Panc1 (cell line): ENCODE measurements around the gene SHISAL1. TPM values are rescaled to one million over a fixed set of nuclear protein-coding genes. Genes with fewer than 3 reads are reported as not detected.

ENCODE experiments used
- ATAC-seq: fragments of 200-7000 bp; cut with Tn5 transposase; 2 replicates; pipeline ENCODE4 v1.9.1; 2020; ENCODE audit warnings: mild to moderate bottlenecking, moderate library complexity
- BruUV-seq: library from RNA; stranded (reverse); fragments of 400-500 nt; replicated peaks from 2 replicates; lab custom pipeline; 2021; lab: Mats Ljungman, UMichigan
- CTCF ChIA-PET: fragments of 300-600 bp; sonication (Branson Sonifier 250); formaldehyde crosslinking; loops from one replicate; lab custom pipeline; 2022; ENCODE audit warnings: antibody characterized with exemption; lab: Charles Lee
- POLR2A ChIA-PET: fragments of 300-600 bp; sonication (Branson Sonifier 250); formaldehyde crosslinking; loops from one replicate; lab custom pipeline; 2022; ENCODE audit warnings: antibody characterized with exemption; lab: Charles Lee
- DNase-seq: peaks from one replicate; pipeline ENCODE4 v3.0.0-alpha.2; 2010; ENCODE audit warnings: low read depth, low spot score
- H3K27ac ChIP-seq: 2 replicates; pipeline ENCODE4 v1.5.1; 2011; ENCODE audit warnings: mild to moderate bottlenecking, low read length, inconsistent platforms
- H3K27me3 ChIP-seq: fragments of 200-500 bp; sonication (Bioruptor generic); 2 replicates; pipeline ENCODE4 v1.6.0; 2014; ENCODE audit warnings: low read length, inconsistent platforms; ENCODE audit not compliant: control insufficient read depth, insufficient read depth
- H3K36me3 ChIP-seq: fragments of 200-500 bp; sonication (Bioruptor generic); 2 replicates; pipeline ENCODE4 v1.5.1; 2014; ENCODE audit warnings: inconsistent platforms, mild to moderate bottlenecking, low read length, moderate library complexity; ENCODE audit not compliant: control insufficient read depth, insufficient read depth
- H3K4me1 ChIP-seq: 2 replicates; pipeline ENCODE4 v1.5.1; 2011; ENCODE audit warnings: inconsistent platforms, mild to moderate bottlenecking, low read length, moderate library complexity; ENCODE audit not compliant: control insufficient read depth, insufficient read depth
- H3K4me3 ChIP-seq, 2 experiments: 2 replicates each; pipeline ENCODE4 v1.5.1; 2011 to 2012; ENCODE audit warnings: low read depth in 2 of 2, low read length in 2 of 2, mild to moderate bottlenecking in 2 of 2, inconsistent platforms in 1 of 2, moderate library complexity in 1 of 2
- H3K9me3 ChIP-seq: fragments of 200-500 bp; sonication (Bioruptor generic); 2 replicates; pipeline ENCODE4 v1.5.1; 2014; ENCODE audit warnings: low read depth, mild to moderate bottlenecking, inconsistent platforms, low read length, moderate library complexity; ENCODE audit not compliant: control insufficient read depth, insufficient read depth
- CTCF ChIP-seq: fragments of 450-650 bp; IDR thresholded peaks from 2 replicates; pipeline ENCODE4 v1.5.1; 2017; ENCODE audit warnings: mild to moderate bottlenecking
- POLR2AphosphoS5 ChIP-seq: IDR thresholded peaks from 2 replicates; pipeline ENCODE4 v1.6.1; 2012; ENCODE audit warnings: mild to moderate bottlenecking, low read depth, low read length, moderate library complexity
- REST ChIP-seq, 2 experiments: IDR thresholded peaks; 2 replicates each; pipeline ENCODE4 v1.6.1; 2011 to 2012; ENCODE audit warnings: low read depth in 2 of 2, control low read depth in 1 of 2, low read length in 1 of 2, mild to moderate bottlenecking in 1 of 2, moderate library complexity in 1 of 2; ENCODE audit not compliant: insufficient read depth in 1 of 2
- SIN3A ChIP-seq: IDR thresholded peaks from 2 replicates; pipeline ENCODE4 v1.6.1; 2012; ENCODE audit warnings: low read depth, mild to moderate bottlenecking, low read length, moderate library complexity, borderline replicate concordance; ENCODE audit not compliant: insufficient read depth
- TCF7L2 ChIP-seq: IDR thresholded peaks from 2 replicates; pipeline ENCODE4 v1.6.1; 2011; ENCODE audit warnings: mild to moderate bottlenecking, low read depth, low read length, inconsistent platforms
- in situ Hi-C: cut with HindIII; loops from 2 replicates; pipeline ENCODE4 v1.10.0; 2016; ENCODE audit warnings: low sequenced_read_pairs, low pct_unique_long_range_greater_than_20kb
- intact Hi-C: fragments of 100-400 bp; cut with micrococcal nuclease; formaldehyde crosslinking; loops from one replicate; pipeline ENCODE4 v1.10.0; 2022; ENCODE audit not compliant: unreplicated experiment
- total RNA-seq: library from RNA; stranded (reverse); gene quantifications from one replicate; pipeline ENCODE4 v1.2.1, GENCODE V29; 2021; ENCODE audit not compliant: unreplicated experiment

The SHISAL1 gene
- total RNA-seq, 1 experiment from 2014 or later: 1.2 TPM

- Histone ChIP-seq H3K27me3 (no peaks in the 10 kb centered on the region), H3K27ac (no peak overlapping the region), H3K36me3 (no peaks in the 10 kb centered on the region), H3K4me3 (no peak overlapping the region), H3K9me3 (no peaks in the 10 kb centered on the region), H3K4me1 (0 out of 2 replicates have a peak, but pooled peaks cover 3% of the 10 kb centered on the region)
- CTCF ChIA-PET: interaction anchor here (1.1 kb wide), 1 partner anchor 172 kb away, joined by 3 read pairs; no protein-coding TSS in a partner anchor
- ATAC-seq: no peak
- no peak for TF ChIP-seq POLR2AphosphoS5
- TF ChIP-seq TCF7L2: no peak
- no peak for TF ChIP-seq SIN3A
- TF ChIP-seq REST (IDR thresholded peaks at IDR 0.05; ENCODE audit: insufficient read depth in 1 of 2, low read depth in 2 of 2, low read length in 1 of 2): no peak
- TF ChIP-seq CTCF: no peak
- no TSS peak for BruUV-seq
- in situ Hi-C loops: no loop called here
- POLR2A ChIA-PET: no interaction called here
- intact Hi-C loops: no loop called here
- DNase-seq: no peak
Observed at GRCh38 chr22:44197271-44197670, 115.5 kb downstream of the SHISAL1 start.

- H3K36me3 ChIP-seq: no peaks in the 10 kb centered on the region
- 0 out of 2 replicates have a peak, but pooled peaks cover 3% of the 10 kb centered on the region for H3K4me1 ChIP-seq
- ChIA-PET CTCF (interaction anchor here (1.1 kb wide), 1 partner anchor 173 kb away, joined by 3 read pairs; no protein-coding TSS in a partner anchor), POLR2A (no interaction called here)
- H3K27ac ChIP-seq: no peak overlapping the region
- no TSS peak for BruUV-seq
- TF ChIP-seq TCF7L2 (no peak), CTCF (no peak), POLR2AphosphoS5 (no peak), REST (IDR thresholded peaks at IDR 0.05; ENCODE audit: insufficient read depth in 1 of 2, low read depth in 2 of 2, low read length in 1 of 2) (no peak)
- no peaks in the 10 kb centered on the region for H3K27me3 ChIP-seq
- no peaks in the 10 kb centered on the region for H3K9me3 ChIP-seq
- no peak for DNase-seq
- in situ Hi-C loops (no loop called here), intact Hi-C loops (no loop called here)
- no peak for ATAC-seq
- H3K4me3 ChIP-seq: no peak overlapping the region
Observed at GRCh38 chr22:44196731-44197131, 116.0 kb downstream of the SHISAL1 start.
